H1 (cell line): ENCODE measurements around the gene FOXN1. TPM values are rescaled to one million over a fixed set of nuclear protein-coding genes. Genes with fewer than 3 reads are reported as not detected.

Source experiments
- BCL11A ChIP-seq, 2 experiments: IDR thresholded peaks; one replicate each; pipeline ENCODE4 v1.6.1; 2011; ENCODE audit warnings: low read depth in 2 of 2, low read length in 2 of 2, mild to moderate bottlenecking in 2 of 2
- CBX8 ChIP-seq: fragments of 300-800, 300-1000 bp; sonication (generic); IDR thresholded peaks from 2 replicates; pipeline ENCODE4 v1.7.1; 2016; ENCODE audit warnings: low read depth, low read length, borderline replicate concordance
- HDAC6 ChIP-seq: IDR thresholded peaks from one replicate; pipeline ENCODE4 v1.7.1; 2012; ENCODE audit warnings: low read depth, mild to moderate bottlenecking, inconsistent platforms, low read length, moderate library complexity
- RBBP5 ChIP-seq: IDR thresholded peaks from 2 replicates; pipeline ENCODE4 v1.7.1; 2012; ENCODE audit warnings: low read depth, mild to moderate bottlenecking, inconsistent platforms, low read length, moderate library complexity, borderline replicate concordance
- SAP30 ChIP-seq: fragments of 300-600 bp; sonication (generic); IDR thresholded peaks from 2 replicates; pipeline ENCODE4 v1.7.1; 2012; ENCODE audit warnings: low read length, moderate library complexity, mild to moderate bottlenecking, inconsistent platforms; ENCODE audit not compliant: insufficient read depth, insufficient replicate concordance
- polyA plus RNA-seq, 7 experiments: library from polyadenylated mRNA; depleted of rRNA in 3 of 7; stranded (reverse) in 5 of 7; unstranded in 2 of 7; fragments of >200 nt in 5 of 7; fragments of 200-250 nt in 2 of 7; gene quantifications; 1 replicate in 5 of 7; 2 replicates in 1 of 7; 4 replicates in 1 of 7; pipeline versions ENCODE4 v1.2.1 to v1.2.3, GENCODE V29; 2011 to 2013; ENCODE audit warnings: missing spikeins in 2 of 7, mixed read lengths in 2 of 7
- total RNA-seq: library from RNA; stranded (reverse); fragmentation: NEBNext Ultra II Directional; extraction: Animal tissue kit (Norgen Biotek cat#: 25700); gene quantifications from 2 replicates; pipeline ENCODE4 v1.2.1, GENCODE V29; 2021

The FOXN1 gene
- total and polyA plus RNA-seq, 2 of the 8 experiments (the other 6 are each of a cell fraction or from before 2014, with no cell fraction given), result not detected

- TF ChIP-seq BCL11A (IDR thresholded peaks at IDR 0.05; ENCODE audit: low read depth in 2 of 2, low read length in 2 of 2), result no peak
- no peak for TF ChIP-seq RBBP5
- TF ChIP-seq CBX8, result no peak
- no peak for TF ChIP-seq HDAC6
- no peak for TF ChIP-seq SAP30
Observed at GRCh38 chr17:28538296-28538895, 32.2 kb downstream of the FOXN1 start (continued).
